GM12892 (cell line): Measurements from ENCODE around the gene RIC8B.

ENCODE experiments used
- POLR2A ChIP-seq: IDR thresholded peaks from 2 replicates; pipeline ENCODE4 v1.6.1; 2011; ENCODE audit warnings: low read depth, low read length, control low read depth
- POLR2AphosphoS5 ChIP-seq: IDR thresholded peaks from 2 replicates; pipeline ENCODE4 v1.6.1; 2011; ENCODE audit warnings: low read depth, low read length, control low read depth
- TAF1 ChIP-seq: IDR thresholded peaks from 2 replicates; pipeline ENCODE4 v1.6.1; 2011; ENCODE audit warnings: low read depth, mild to moderate bottlenecking, control low read depth, low read length, borderline replicate concordance

- no peak for TF ChIP-seq TAF1
- TF ChIP-seq POLR2A: no peak
- TF ChIP-seq POLR2AphosphoS5: no peak
Observed at GRCh38 chr12:106780010-106780631, 5.6 kb downstream of the RIC8B start.
